SU-DHL-6 (cell line): ENCODE measurements around the gene SLC9A9.

ENCODE experiments used
- EZH2phosphoT487 ChIP-seq: fragments of 200-600 bp; sonication (generic), shearing (Covaris generic); conservative IDR thresholded peaks from 2 replicates; pipeline ENCODE4 v1.6.1; 2018; ENCODE audit warnings: mild to moderate bottlenecking, antibody characterized with exemption, low read length, moderate library complexity, mixed read lengths
- TF ChIP-seq, protein P1 (sequence below): fragments of 200-600 bp; sonication (generic); IDR thresholded peaks from one replicate; pipeline ENCODE4 v1.5.1; 2017; ENCODE audit warnings: antibody characterized with exemption, mild to moderate bottlenecking, low read length, moderate library complexity; ENCODE audit not compliant: insufficient read depth, poor library complexity, severe bottlenecking

DNA sequence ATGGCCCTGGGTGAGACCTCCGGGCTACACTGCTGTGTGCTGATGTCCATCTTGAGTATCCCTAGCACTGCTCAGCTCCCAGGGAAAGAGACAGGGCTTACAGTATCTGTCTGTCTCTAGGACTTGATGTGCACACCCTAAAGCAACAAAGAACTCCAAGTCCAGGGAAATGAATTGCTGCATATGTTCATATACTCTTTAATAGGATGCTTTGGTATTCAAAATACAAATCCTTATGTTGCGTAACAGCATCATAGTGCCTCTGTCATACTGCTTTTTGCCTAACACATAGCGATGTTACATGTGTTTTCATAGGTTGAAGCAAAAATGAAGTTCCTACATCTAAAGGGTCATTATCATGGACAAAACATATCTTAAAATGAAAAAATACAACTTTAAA is 299.9 kb downstream of the SLC9A9 start:
- TF ChIP-seq, protein P1, sequence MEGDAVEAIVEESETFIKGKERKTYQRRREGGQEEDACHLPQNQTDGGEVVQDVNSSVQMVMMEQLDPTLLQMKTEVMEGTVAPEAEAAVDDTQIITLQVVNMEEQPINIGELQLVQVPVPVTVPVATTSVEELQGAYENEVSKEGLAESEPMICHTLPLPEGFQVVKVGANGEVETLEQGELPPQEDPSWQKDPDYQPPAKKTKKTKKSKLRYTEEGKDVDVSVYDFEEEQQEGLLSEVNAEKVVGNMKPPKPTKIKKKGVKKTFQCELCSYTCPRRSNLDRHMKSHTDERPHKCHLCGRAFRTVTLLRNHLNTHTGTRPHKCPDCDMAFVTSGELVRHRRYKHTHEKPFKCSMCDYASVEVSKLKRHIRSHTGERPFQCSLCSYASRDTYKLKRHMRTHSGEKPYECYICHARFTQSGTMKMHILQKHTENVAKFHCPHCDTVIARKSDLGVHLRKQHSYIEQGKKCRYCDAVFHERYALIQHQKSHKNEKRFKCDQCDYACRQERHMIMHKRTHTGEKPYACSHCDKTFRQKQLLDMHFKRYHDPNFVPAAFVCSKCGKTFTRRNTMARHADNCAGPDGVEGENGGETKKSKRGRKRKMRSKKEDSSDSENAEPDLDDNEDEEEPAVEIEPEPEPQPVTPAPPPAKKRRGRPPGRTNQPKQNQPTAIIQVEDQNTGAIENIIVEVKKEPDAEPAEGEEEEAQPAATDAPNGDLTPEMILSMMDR = no peak
- no peak for TF ChIP-seq EZH2phosphoT487
